Measurements from ENCODE around the gene CCR9. TPM values are rescaled to one million over a fixed set of nuclear protein-coding genes. Genes with fewer than 3 reads are reported as not detected.

The CCR9 gene, protein sequence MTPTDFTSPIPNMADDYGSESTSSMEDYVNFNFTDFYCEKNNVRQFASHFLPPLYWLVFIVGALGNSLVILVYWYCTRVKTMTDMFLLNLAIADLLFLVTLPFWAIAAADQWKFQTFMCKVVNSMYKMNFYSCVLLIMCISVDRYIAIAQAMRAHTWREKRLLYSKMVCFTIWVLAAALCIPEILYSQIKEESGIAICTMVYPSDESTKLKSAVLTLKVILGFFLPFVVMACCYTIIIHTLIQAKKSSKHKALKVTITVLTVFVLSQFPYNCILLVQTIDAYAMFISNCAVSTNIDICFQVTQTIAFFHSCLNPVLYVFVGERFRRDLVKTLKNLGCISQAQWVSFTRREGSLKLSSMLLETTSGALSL
- 0.21 and 0.27 TPM in 2 replicates for total RNA-seq
- 0.22 and 0.71 TPM in 2 replicates for polyA plus RNA-seq

DNA sequence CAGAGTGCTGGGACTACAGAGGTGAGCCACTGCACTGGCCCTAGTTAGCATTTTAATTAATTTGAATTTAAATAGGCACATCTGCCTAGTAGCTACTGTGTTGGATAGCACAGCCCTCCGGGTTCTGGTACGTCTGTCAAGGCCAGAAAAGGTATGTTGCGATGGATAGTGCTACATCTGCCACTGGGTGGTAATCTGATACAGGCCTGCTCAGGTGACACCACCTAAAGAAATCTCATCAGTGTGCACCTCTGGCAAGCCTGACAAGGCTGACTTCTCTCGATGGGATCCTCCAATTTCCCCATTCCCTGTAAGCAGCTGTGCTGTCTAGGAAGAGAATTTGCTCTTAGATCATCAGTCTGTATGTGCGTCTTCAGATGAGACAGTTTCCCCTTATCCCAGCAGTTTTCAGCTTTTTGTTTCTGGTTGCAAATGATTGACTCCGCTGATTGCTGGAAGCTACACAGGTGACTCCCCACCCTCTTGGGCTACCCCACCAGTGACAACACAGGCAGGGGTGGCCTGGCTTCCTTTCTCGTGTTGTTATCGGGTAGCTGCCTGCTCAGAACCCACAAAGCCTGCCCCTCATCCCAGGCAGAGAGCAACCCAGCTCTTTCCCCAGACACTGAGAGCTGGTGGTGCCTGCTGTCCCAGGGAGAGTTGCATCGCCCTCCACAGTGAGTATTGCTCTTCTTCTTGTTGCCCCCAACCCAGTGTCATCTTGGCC is at the start of gene CCR9:
Gene CCR9, plus strand, starts transcription at position 565 of the 727 bp plus-strand sequence. CDS start 8,391 bp downstream, outside the sequence.
- no peak for DNase-seq (ENCODE audit: low read depth in 1 of 2, low spot score in 1 of 2)
- Histone ChIP-seq H3K36me3 (no peaks in the 10 kb centered on the region), H3K27me3 (no peaks in the 10 kb centered on the region), H3K9me3 (ENCODE audit: low read depth) (no peaks in the 10 kb centered on the region), H3K27ac (peak within 1 kb of the TSS; percentile 45), H3K4me3 (no peak within 1 kb of the TSS), H3K4me1 (ENCODE audit: low read depth) (peaks cover 41% of the 10 kb centered on the region)
- TF ChIP-seq, protein P1, sequence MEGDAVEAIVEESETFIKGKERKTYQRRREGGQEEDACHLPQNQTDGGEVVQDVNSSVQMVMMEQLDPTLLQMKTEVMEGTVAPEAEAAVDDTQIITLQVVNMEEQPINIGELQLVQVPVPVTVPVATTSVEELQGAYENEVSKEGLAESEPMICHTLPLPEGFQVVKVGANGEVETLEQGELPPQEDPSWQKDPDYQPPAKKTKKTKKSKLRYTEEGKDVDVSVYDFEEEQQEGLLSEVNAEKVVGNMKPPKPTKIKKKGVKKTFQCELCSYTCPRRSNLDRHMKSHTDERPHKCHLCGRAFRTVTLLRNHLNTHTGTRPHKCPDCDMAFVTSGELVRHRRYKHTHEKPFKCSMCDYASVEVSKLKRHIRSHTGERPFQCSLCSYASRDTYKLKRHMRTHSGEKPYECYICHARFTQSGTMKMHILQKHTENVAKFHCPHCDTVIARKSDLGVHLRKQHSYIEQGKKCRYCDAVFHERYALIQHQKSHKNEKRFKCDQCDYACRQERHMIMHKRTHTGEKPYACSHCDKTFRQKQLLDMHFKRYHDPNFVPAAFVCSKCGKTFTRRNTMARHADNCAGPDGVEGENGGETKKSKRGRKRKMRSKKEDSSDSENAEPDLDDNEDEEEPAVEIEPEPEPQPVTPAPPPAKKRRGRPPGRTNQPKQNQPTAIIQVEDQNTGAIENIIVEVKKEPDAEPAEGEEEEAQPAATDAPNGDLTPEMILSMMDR (IDR thresholded peaks at IDR 0.05; ENCODE audit: low read depth, low read length), result no peak

GRCh38 chr3:45838466-45838865 is 47.9 kb upstream of the CCR9 start:
- H3K36me3 ChIP-seq, result peaks cover 16% of the 10 kb centered on the region
- no peak overlapping the region for H3K27ac ChIP-seq
- H3K4me1 ChIP-seq (ENCODE audit: low read depth), result peaks cover 16% of the 10 kb centered on the region
- DNase-seq (ENCODE audit: low read depth in 1 of 2, low spot score in 1 of 2), result no peak
- TF ChIP-seq, protein P1 (IDR thresholded peaks at IDR 0.05; ENCODE audit: low read depth, low read length), result no peak
- no peaks in the 10 kb centered on the region for H3K27me3 ChIP-seq
- H3K4me3 ChIP-seq, result no peak overlapping the region
- no peaks in the 10 kb centered on the region for H3K9me3 ChIP-seq (ENCODE audit: low read depth)

DNA sequence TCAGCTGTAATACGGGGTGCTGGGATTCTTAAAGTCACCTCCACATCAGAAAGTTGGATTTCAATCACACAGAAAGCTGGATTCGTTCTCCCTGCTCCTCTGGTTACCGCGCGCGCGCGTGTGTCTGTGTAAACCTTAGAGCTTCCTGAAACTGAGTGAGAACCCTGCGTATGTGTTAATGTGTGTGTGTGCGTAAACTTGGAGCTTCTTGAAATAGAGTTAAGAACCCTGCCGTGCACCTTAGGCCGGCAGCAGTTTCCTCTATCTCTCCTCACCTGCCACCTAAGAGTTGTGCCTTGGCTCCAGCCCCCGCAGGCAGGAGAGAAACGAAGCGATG is 45.0 kb upstream of the CCR9 start:
- TF ChIP-seq, protein P1 (IDR thresholded peaks at IDR 0.05; ENCODE audit: low read depth, low read length), result no peak
- Histone ChIP-seq H3K4me1 (ENCODE audit: low read depth) (peaks cover 40% of the 10 kb centered on the region), H3K36me3 (no peaks in the 10 kb centered on the region), H3K9me3 (ENCODE audit: low read depth) (no peaks in the 10 kb centered on the region), H3K27ac (peak overlapping the region; percentile 91), H3K27me3 (no peaks in the 10 kb centered on the region), H3K4me3 (peak overlapping the region; percentile 97)
- peak; percentile 26 for DNase-seq (ENCODE audit: low read depth in 1 of 2, low spot score in 1 of 2)

- H3K27ac ChIP-seq, result peak within 1 kb of the TSS; percentile 91
- DNase-seq (ENCODE audit: low read depth in 1 of 2, low spot score in 1 of 2), result peak; percentile 96 to 98
- peak within 1 kb of the TSS; percentile 97 for H3K4me3 ChIP-seq
- TF ChIP-seq, protein P1 (IDR thresholded peaks at IDR 0.05; ENCODE audit: low read depth, low read length), result no peak
- no peaks in the 10 kb centered on the region for H3K9me3 ChIP-seq (ENCODE audit: low read depth)
- H3K36me3 ChIP-seq, result no peaks in the 10 kb centered on the region
- H3K4me1 ChIP-seq (ENCODE audit: low read depth), result peaks cover 40% of the 10 kb centered on the region
- H3K27me3 ChIP-seq, result no peaks in the 10 kb centered on the region
Measured at GRCh38 chr3:45841757-45842491, 44.4 kb upstream of the CCR9 start, which contains the start of gene LZTFL1. TSS of gene LZTFL1 (minus strand) at chr3:45842119. CDS start at chr3:45841991, 128 bp downstream.

GRCh38 chr3:45842851-45843625 is 43.3 kb upstream of the CCR9 start:
- Histone ChIP-seq H3K4me1 (ENCODE audit: low read depth) (peaks cover 45% of the 10 kb centered on the region), H3K4me3 (no peak overlapping the region), H3K27ac (no peak overlapping the region), H3K27me3 (no peaks in the 10 kb centered on the region), H3K9me3 (ENCODE audit: low read depth) (no peaks in the 10 kb centered on the region), H3K36me3 (no peaks in the 10 kb centered on the region)
- TF ChIP-seq, protein P1 (IDR thresholded peaks at IDR 0.05; ENCODE audit: low read depth, low read length), result no peak
- DNase-seq (ENCODE audit: low read depth in 1 of 2, low spot score in 1 of 2), result no peak
